Measurements from ENCODE around the gene STOML1.

Gene STOML1

DNA sequence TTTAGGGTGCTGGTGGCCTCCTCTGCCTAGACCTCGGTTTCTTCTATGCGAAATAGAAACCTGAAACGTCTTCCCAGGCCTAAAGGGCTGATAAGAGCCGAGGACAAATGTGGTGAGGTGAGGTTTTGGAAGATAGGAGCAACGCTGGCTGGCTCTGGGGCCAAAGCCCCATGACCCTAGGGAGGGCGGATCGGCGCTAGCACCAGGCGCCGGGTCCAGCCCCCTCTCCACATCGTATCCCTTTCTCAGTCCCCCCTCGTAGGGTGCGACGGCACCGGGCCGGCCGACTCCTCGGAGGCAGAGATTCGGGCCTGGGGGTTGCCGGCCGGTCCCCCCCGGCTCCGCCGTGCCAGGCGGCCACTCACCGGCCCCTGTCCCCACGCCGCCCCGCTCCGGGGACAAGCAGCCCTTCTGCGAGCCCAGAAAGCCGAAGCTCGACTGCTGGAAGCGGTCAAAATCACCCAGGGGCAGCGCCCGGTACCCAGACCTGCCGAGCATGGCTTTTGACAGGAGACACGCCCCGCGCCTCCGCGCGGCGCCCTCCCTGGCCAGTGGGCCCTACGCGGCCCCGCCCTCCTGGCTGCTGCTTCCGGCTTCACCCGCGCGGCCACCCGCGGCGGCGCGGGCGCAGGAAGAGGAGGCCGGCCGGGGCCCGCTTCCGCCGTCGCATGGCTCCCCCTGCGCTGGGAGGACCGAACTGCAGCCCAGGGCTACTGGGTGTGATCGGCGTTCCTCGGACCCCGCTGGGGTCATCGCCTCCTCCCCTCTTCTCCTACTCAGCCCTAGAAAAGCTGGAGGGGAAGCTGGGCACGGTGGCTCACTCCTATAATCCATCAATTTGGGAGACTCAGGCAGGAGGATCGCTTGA is at the start of gene STOML1:
STOML1 (minus strand) TSS at position 570 of the 868 bp plus-strand sequence; CDS start at position 498, 72 bp downstream.
- DNase-seq, result peak; percentile 92

- DNase-seq, result no peak
Measured at GRCh38 chr15:74041311-74041756, 49.2 kb upstream of the STOML1 start.

DNA sequence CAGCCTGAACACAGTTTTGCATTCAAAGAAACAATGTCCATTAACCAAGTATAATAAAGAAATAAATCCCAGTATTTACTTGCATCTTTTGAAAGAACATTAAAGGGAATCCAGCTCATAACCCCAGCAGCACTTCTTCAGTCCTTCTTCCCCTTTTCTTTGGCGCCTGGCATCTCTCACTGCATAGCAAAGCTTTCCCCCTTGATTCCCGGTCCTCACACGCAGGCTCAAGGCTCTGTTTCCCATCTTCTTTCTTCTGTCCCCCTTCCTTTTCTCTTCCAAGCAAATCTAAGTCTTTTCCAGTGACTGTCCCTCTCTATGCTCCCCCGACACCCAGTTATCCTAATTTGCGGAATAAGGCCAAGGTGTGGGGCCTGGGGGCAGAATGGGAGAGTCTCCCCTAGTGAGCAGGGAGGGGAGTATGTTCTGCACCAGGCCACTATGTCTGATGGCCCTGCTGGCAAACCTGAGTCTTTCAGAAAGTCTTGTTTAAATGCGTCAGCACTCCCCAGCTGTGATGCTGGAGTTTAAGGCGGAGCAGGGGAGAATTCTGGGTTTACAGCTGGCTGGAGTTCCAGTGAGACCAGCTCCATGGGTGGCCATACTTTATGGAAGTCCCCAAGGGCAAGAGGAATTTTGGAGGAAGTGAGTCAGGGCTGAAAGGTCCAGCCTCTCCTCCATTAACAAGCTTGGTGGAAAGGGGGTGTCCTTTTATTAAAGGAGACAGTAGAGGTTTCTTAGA is 48.2 kb upstream of the STOML1 start:
- DNase-seq, result no peak

GRCh38 chr15:74039656-74040010 is 47.5 kb upstream of the STOML1 start:
- DNase-seq, result no peak

DNA sequence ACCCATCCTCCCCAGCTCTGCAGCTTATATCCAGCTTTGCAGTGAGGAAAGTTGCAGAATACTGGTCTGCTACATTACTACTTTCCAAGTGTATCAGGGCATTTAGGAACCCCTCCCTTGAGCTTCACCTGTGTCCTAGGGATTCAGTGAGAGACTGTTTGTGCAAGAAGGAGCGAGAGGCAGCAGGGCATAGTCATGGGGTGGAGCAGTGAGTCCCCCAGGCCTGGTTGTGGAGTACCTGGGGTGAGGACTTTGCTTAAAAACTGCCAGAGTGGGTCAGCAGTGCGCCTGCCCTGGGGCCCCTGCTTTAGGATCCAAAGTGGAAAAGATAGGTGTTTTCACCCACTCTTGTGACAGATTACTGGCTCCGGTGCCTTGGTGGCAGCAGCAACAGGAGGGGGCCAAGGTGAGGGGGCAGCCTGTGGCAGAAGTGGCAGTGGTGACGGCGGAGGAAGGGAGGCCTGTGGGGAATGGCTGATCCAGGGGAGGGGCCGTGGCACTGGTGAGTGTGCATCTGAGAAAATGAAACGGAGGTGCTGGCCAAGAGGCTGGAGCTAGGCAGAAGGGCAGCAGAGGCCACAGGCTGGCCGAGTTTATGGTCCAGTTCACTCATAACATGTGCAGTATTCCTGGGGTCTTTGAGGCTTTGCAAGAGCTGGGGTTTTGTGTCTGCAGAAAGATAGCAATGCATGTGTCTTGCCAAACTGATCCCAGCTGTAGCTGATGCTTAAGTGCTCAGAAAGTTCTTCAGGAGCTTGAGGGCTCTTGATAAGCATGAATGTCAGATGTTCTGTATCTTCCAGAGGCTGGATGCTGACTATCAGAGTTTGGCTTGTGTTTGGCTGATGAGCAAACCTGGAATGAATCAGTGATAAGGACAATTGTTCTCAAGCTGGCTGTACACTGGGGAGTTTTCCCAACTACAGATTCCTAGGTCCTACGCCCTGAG is 46.9 kb upstream of the STOML1 start:
- DNase-seq, result no peak

- no peak for DNase-seq
Measured at GRCh38 chr15:74037171-74038117, 45.3 kb upstream of the STOML1 start.

GRCh38 chr15:74036271-74037170 is 44.4 kb upstream of the STOML1 start:
- DNase-seq, result no peak

DNA sequence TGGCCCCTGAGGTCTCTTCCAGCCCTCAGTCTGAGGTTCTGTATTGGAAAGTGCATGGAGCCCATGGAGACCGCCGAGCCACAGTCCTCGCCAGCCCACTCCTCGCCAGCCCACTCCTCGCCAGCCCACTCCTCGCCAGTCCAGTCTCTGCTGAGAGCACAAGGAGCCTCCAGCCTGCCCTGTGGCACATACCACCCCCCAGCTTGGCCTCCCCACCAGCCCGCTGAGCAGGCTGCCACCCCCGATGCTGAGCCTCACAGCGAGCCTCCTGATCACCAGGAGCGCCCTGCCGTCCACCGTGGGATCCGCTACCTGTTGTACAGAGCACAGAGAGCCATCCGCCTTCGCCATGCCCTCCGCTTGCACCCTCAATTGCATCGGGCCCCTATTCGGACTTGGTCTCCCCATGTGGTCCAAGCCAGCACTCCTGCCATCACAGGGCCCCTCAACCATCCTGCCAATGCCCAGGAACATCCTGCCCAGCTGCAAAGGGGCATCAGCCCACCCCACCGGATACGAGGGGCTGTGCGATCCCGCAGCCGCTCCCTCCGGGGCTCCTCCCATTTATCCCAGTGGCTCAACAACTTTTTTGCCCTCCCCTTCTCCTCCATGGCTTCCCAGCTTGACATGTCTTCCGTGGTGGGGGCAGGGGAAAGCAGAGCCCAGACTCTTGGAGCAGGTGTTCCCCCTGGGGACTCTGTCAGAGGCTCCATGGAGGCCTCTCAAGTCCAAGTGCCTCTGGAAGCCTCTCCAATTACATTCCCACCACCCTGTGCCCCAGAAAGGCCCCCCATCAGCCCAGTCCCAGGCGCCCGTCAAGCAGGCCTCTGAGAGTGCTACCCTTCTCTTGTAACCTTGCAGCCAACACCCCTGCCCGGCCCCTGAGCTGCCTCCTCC is 43.3 kb upstream of the STOML1 start:
- no peak for DNase-seq

DNA sequence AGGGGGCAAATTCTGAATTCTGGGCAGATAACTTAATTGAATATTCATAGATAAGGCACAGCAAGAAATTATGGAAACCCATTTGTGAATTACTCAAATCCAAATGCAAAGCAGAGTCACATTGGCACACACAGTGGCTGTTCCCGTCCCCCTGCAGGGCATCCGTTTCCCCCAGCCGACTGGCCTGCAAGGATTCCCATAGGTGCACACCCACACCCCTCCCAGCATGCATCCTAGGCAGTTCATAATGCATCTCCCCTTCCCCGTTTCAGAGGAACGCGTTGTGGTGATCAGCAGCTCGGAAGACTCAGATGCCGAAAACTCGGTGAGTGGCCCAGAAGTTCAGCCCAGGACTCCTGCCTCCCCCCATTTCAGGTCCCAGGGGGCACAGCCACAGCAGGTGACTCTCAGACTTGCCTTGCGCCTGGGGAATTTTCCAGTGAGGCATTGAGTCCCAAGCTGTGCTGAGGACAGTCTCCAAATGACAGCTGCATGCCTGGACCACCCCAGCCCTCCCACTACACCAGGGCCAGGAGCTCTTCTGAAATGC is 42.2 kb upstream of the STOML1 start:
- DNase-seq, result no peak

DNA sequence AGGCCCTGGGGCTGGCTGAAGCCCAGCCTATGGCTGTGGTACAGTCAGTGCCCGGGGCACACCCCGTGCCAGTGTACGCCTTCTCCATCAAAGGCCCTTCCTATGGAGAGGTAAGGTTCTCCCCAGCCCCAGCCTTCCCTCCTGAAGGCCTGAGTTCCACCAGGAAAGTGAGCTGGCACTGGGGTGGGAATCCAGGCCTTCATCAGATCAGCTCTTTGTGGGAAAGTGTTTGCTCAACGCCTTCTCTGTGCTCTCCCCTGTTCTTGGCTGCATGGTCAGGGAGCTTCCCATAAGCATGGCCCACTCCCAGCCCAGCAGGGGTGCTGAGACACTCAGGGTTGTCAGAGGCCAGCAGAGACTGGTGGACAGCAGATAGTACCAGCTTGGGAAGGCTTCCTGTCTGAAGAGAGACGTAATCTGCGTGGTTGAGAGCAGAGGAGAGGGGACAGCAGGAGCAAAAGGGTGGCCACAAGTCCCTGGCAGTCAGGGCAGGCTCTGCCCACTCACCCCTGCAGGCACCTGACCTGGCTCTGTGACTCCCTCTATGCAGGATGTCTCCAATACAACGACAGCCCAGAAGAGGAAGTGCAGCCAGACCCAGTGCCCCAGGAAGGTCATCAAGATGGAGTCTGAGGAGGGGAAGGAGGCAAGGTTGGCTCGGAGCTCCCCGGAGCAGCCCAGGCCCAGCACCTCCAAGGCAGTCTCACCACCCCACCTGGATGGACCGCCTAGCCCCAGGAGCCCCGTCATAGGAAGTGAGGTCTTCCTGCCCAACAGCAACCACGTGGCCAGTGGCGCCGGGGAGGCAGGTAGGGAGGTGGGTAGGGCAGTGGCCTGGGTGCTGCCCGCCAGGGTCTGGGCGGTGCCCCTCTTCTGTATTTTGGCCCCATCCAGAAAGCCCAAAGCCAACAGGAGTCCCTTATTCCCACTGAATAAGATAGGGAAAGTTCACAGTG is 40.8 kb upstream of the STOML1 start:
- DNase-seq, result no peak

DNA sequence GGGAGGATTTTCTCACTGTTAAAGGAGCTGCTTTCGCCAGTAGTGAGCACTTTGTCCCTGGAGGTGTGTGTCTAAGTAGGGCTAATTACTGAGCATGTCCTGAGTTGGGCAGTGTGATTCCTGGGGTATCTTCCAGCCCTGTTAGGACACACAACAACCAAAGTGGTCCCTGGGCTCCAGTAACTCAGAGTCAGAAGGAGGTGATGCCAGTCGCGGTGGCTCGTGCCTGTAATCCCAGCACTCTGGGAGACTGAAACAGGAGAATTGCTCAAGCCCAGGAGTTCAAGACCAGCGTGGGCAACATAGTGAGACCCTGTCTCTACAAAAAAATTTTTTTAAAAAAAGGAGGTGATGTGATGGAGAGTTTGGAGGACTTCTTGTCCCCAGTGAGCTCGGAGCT is 40.0 kb upstream of the STOML1 start:
- no peak for DNase-seq

- DNase-seq, result no peak
Measured at GRCh38 chr15:74028646-74029045, 36.6 kb upstream of the STOML1 start.

DNA sequence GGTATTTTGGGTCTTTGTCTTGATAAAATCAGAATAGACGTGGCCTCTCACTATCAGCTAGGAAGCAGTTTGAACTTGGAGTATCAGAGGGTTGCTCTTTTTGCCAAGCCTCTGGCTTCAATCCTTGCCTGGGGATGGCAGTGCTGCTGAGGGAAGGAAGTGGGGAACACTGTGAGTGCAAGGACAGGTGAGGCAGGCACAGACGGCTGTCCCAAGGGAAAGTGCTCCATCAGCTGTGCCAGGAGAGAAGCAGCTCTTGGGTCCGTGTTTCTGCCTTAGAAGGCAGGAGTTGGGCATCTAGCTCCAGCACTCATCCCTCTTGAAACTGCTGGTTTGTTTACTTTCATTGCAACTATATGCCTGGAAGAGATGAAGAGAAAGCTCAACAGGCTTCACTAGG is 35.6 kb upstream of the STOML1 start:
- no peak for DNase-seq

GRCh38 chr15:74025436-74025835 is 33.3 kb upstream of the STOML1 start:
- no peak for DNase-seq

- DNase-seq, result no peak
Measured at GRCh38 chr15:74024687-74025086, 32.6 kb upstream of the STOML1 start.

GRCh38 chr15:74022706-74023470 is 30.8 kb upstream of the STOML1 start:
- no peak for DNase-seq

DNA sequence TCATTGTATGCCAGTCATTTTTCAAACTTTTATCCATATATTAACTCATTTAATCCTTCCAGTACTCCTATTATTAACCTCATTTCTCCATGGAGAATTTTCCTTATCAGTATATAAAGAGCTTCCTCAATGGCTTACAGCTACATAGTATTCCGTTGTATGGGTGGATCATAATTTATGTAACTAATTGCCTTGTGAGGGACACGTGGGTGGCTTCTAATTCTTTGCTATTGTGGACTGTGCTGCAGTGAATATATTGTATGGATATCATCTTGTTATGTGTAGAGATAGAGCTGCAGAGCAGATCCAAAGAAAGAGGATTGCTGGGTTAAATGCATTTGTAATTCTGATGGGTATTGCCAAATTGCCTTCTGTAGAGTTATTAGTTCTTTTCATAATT is 27.6 kb upstream of the STOML1 start:
- no peak for DNase-seq
